ENCODE results near the gene GSG1L. TPM values are rescaled to one million over a fixed set of nuclear protein-coding genes. Genes with fewer than 3 reads are reported as not detected.
"Not testable (repeated sequence)": the region's sequence is repeated elsewhere in the genome, so short reads cannot be mapped to it uniquely, and the experiment has no call there.

Gene GSG1L
- polyA plus RNA-seq, 3 donors: 0.75 to 0.96 (median 0.77) TPM

- no peak for DNase-seq (ENCODE audit: extremely low read depth in 1 of 11, low read depth in 9 of 11, low spot score in 4 of 11)
Observed at GRCh38 chr16:27890866-27891265, 172.6 kb downstream of the GSG1L start.

GRCh38 chr16:27890006-27890405 is 173.5 kb downstream of the GSG1L start:
- no peak for DNase-seq (ENCODE audit: extremely low read depth in 1 of 11, low read depth in 9 of 11, low spot score in 4 of 11)

GRCh38 chr16:27883576-27883975 is 179.9 kb downstream of the GSG1L start:
- DNase-seq (ENCODE audit: extremely low read depth in 1 of 11, low read depth in 9 of 11, low spot score in 4 of 11): no peak

GRCh38 chr16:27880287-27880686 is 183.2 kb downstream of the GSG1L start:
- DNase-seq (ENCODE audit: extremely low read depth in 1 of 11, low read depth in 9 of 11, low spot score in 4 of 11): no peak

- no peak for DNase-seq (ENCODE audit: extremely low read depth in 1 of 11, low read depth in 9 of 11, low spot score in 4 of 11)
Observed at GRCh38 chr16:27879601-27880247, 183.8 kb downstream of the GSG1L start.

GRCh38 chr16:27872627-27873026 is 190.9 kb downstream of the GSG1L start:
- not testable (repeated sequence) for DNase-seq (ENCODE audit: extremely low read depth in 1 of 11, low read depth in 9 of 11, low spot score in 4 of 11)

- no peak for DNase-seq (ENCODE audit: extremely low read depth in 1 of 11, low read depth in 9 of 11, low spot score in 4 of 11)
Observed at GRCh38 chr16:27870116-27870798, 193.3 kb downstream of the GSG1L start.

GRCh38 chr16:27869411-27869810 is 194.1 kb downstream of the GSG1L start:
- DNase-seq (ENCODE audit: extremely low read depth in 1 of 11, low read depth in 9 of 11, low spot score in 4 of 11): no peak

GRCh38 chr16:27868180-27868579 is 195.3 kb downstream of the GSG1L start:
- no peak for DNase-seq (ENCODE audit: extremely low read depth in 1 of 11, low read depth in 9 of 11, low spot score in 4 of 11)

GRCh38 chr16:27867122-27868110 is 196.1 kb downstream of the GSG1L start:
- DNase-seq (ENCODE audit: extremely low read depth in 1 of 11, low read depth in 9 of 11, low spot score in 4 of 11): peak in 6 of 11 donors; percentile 8 to 32 (median 22)

- no peak for DNase-seq (ENCODE audit: extremely low read depth in 1 of 11, low read depth in 9 of 11, low spot score in 4 of 11)
Observed at GRCh38 chr16:27863377-27863776, 200.1 kb downstream of the GSG1L start.

GRCh38 chr16:27862953-27863352 is 200.6 kb downstream of the GSG1L start:
- no peak for DNase-seq (ENCODE audit: extremely low read depth in 1 of 11, low read depth in 9 of 11, low spot score in 4 of 11)

- DNase-seq (ENCODE audit: extremely low read depth in 1 of 11, low read depth in 9 of 11, low spot score in 4 of 11): no peak
Observed at GRCh38 chr16:27860091-27860490, 203.4 kb downstream of the GSG1L start.

GRCh38 chr16:27859020-27859419 is 204.5 kb downstream of the GSG1L start:
- no peak for DNase-seq (ENCODE audit: extremely low read depth in 1 of 11, low read depth in 9 of 11, low spot score in 4 of 11)

GRCh38 chr16:27853651-27854050 is 209.9 kb downstream of the GSG1L start:
- no peak for DNase-seq (ENCODE audit: extremely low read depth in 1 of 11, low read depth in 9 of 11, low spot score in 4 of 11)

GRCh38 chr16:27853101-27853500 is 210.4 kb downstream of the GSG1L start:
- no peak for DNase-seq (ENCODE audit: extremely low read depth in 1 of 11, low read depth in 9 of 11, low spot score in 4 of 11)

GRCh38 chr16:27852681-27853080 is 210.8 kb downstream of the GSG1L start:
- no peak for DNase-seq (ENCODE audit: extremely low read depth in 1 of 11, low read depth in 9 of 11, low spot score in 4 of 11)

- no peak for DNase-seq (ENCODE audit: extremely low read depth in 1 of 11, low read depth in 9 of 11, low spot score in 4 of 11)
Observed at GRCh38 chr16:27852116-27852515, 211.4 kb downstream of the GSG1L start.

- DNase-seq (ENCODE audit: extremely low read depth in 1 of 11, low read depth in 9 of 11, low spot score in 4 of 11): no peak
Observed at GRCh38 chr16:27851586-27851985, 211.9 kb downstream of the GSG1L start.

GRCh38 chr16:27849621-27850020 is 213.9 kb downstream of the GSG1L start:
- DNase-seq (ENCODE audit: extremely low read depth in 1 of 11, low read depth in 9 of 11, low spot score in 4 of 11): no peak

All from renal cortex interstitium (tissue), 11 donors.